GM18508 (cell line): ENCODE measurements around the gene TEX13C.
"Not testable (repeated sequence)": the region's sequence is repeated elsewhere in the genome, so short reads cannot be mapped to it uniquely, and the experiment has no call there.

Source experiments
- ATAC-seq: cut with Tn5 transposase; IDR thresholded peaks from one replicate; pipeline ENCODE4 v1.9.1; 2021; ENCODE audit warnings: moderate number of reproducible peaks; ENCODE audit not compliant: insufficient read depth, unreplicated experiment

The TEX13C gene

DNA sequence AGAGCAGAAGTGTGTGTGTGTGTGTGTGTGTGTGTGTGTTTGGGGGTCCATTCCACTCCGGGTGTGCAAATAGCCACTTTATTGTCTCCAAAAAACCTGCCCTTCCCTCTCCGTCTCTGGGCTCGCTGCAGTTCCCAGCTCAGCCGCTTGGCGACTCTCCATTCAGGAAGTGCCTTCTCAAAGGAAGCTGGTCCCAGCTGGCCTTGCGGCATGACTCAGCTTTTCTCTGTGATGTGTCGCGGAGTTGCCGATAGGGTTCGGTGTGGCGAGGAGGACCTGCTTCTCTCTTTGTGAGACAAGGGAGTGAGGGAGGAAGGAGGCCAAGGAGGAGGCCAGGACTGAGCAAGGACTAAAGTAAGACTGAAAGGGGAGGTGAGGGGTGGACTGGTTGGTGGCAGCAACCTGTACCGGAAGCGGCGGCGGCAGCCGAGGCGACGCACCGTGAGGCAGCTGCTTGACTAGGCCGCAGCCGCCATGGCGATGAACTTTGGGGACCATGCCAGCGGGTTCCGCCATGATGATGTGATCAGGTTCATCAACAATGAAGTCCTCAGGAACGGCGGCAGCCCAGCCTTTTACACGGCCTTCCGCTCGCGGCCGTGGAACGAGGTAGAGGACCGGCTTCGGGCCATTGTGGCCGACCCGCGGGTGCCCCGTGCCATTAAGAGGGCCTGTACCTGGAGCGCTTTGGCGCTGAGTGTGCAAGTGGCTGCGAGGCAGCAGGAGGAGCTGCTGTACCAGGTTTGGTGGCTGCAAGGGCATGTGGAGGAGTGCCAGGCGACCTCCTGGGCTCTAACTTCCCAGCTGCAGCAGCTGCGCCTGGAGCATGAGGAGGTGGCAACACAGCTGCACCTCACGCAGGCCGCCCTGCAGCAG is at the start of gene TEX13C:
Gene TEX13C, plus strand, starts transcription at position 226 of the 876 bp plus-strand sequence. Its CDS starts 249 bp downstream, at position 475.
- no peak for ATAC-seq

DNA sequence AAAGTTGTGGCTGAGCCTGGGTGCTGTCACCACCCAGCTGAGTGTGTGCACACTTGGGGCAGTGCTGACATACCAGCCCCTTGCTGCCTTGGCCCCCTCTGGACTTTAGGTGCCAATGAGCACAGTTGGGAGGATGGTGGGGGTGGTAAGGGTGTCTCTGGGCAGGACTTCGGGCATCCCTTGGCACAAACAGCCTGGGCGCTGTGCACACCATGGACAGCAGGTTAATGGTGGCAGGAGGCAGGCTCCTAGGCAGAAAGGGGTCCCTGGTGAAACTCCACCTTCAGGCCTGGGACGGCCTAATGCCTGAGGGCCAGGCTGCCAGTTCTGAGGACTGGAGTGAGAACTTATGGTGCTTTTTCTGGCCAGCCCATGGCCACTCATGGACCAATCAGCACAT is 32.4 kb upstream of the TEX13C start:
- ATAC-seq = no peak

DNA sequence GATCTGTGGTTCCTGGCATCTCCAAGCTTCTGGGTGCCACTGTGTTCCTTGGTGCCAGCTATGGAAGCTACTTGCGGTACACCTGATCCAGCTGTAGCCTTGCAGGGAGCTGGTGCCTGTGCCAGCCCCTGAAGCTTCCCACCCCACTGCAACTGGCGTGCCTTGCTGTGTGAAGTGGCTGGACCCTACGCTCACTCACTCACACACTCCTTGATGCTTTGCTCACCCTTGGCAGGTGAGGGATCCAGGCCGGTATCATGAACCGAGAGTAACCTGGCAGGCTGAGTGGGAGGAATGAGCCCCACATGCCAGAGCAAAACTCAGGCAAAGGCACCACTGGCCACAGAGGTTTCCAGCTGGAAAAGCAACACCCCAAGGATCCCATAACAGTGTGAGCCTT is 31.3 kb upstream of the TEX13C start:
- ATAC-seq = no peak

DNA sequence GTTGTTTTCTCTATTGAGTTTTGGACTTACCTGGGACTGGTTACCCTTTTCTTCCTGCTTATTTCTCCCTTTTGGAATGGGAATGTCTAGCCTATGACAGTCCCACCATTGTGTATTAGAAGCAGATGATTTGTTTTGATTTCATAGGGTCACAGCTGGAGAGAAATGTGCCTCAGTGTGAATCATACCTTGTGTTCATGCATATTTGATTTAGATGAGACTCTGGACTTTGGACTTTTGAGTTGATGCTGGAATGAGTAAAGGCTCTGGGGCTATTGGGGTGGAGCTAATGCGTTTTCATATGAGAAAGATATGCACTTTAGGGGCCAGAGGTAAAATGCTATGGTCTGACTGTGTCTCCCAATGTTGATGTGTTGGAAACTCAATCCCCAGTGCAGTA is 30.5 kb upstream of the TEX13C start:
- ATAC-seq = no peak

DNA sequence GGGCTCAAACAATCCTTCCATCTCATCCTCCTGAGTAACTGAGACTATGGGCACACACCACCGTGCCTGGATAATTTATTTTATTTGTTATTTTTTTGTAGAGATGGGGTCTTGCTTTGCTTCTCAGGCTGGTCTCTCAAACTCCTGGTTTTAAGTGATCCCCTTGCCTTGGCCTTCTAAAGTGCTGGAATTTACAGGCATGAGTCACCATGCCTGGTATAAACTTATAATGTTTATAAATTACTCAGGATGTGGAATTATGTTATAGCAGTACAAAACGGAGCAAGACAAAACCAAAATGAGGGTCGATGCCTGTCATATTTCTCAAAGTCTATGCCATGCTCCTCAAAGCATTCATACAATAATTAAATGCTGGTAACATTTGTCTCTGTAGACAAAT is 29.8 kb upstream of the TEX13C start:
- ATAC-seq = no peak

DNA sequence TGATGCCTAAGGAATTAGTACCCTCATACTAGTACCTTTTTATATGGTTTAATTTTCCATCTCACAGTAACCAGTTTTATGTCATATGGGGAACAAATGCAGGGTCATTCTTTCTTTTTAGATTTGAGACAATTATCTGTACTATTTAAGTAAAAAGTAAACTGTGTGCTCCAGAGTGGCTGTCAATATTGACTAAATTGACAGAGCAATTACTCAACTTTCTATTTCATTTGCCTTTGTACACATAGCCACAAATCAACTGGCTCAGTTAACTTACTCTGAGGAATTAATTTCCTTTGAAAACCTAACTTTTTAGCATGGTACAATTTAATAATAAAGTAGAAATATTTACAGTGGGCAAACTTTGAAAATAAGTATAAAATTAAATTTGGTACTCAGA is 28.5 kb upstream of the TEX13C start:
- no peak for ATAC-seq

DNA sequence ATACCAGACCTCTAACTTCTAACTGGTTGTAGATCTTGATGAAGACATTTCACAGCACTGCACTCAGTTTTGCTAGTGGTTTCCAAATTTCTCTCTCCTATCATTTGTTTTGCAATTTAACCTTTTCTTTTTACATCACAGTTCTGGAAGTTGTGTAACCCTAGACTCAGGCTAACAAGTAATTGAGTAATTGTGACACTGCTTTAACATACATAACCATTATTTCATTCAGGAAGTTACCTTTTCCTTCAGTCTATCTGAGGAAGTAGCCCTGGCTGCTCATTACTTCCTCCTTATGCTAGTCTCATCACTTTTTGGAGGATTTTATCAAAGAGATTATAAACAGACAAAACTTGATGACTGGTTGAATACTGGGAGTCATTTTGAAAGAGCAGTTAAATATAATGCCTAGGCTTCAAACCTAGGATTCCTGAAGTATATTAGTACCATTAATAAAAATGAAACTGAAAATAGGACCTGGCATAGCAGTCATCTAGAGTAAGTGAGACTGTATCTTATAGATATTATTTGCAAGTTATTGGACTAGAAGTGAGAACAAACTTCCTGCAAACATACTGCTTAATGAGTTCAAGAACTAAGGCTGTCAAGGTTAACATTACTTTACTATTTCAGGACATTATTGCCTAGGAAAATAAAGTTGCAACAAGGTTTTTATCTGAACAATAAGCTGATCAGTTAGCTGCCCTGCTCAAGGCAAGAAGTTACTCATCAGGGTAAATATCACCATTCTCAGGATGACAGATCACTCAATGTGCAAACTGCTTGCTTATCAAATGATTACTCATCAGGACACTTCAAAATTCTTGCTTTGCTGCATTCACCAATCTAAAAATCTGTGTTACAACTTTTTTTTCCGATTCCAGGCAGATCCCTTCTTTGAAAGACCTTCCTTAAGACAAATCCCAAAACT is 25.6 kb upstream of the TEX13C start:
- ATAC-seq = peak; percentile 44

DNA sequence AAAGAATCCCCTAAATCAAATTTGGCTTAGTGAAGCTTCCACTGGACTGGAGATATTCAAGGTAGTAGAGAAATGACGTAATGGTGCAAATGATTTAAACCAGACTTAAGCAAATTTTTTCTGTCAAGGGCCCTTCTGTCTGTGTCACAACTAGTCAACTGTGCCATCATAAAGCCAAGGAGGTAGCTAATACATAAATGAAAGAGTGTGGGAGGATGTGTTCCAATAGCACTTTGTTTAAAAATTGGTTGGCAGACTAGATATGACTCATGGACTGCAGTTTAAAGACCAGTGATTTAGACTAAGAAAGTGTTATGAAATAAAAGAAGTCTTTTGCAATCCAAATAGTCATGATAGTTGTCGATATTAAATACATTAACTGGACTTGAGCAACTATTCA is 24.3 kb upstream of the TEX13C start:
- peak; percentile 77 for ATAC-seq

DNA sequence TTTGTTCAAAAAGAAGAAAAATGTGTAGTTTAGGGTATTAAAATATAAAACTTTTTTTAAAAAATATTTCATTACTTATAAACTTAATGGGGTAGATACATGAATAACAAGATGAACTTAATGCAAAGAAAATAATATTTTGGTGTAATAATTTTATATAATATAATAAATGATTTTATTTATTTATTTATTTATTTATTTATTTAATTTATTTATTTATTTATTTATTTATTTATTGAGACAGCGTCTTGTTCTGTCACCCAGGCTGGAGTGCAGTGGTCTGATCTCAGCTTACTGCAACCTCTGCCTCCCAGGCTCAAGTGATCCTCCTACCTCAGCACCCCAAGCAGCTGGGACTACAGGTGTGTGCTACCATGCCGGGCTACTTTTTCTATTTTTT is 20.8 kb upstream of the TEX13C start:
- no peak for ATAC-seq

DNA sequence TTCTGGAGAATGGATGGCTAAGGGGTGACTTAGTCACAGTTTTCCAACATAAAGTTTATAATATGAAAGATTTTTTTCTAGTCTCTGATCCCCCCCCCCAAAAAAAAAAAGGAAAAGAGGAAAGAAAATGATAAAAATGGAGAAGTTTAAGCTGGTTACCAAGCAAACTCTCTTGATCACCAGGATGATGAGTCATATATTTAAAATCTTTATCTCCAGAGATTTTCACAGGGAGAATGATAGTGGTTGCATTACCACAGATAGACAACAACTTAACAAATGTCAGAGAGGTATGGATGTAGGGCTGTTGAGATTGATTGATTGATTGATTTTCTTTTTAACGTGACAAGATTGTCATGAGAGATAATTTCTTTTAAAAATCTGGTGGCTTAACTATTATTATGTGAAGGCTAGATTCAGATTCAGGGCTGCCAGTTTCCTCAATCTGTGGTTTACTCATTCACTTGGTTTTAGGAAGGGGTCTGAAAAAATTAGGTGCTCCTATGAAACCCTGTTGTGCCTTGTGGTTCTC is 13.3 kb upstream of the TEX13C start:
- ATAC-seq = no peak

DNA sequence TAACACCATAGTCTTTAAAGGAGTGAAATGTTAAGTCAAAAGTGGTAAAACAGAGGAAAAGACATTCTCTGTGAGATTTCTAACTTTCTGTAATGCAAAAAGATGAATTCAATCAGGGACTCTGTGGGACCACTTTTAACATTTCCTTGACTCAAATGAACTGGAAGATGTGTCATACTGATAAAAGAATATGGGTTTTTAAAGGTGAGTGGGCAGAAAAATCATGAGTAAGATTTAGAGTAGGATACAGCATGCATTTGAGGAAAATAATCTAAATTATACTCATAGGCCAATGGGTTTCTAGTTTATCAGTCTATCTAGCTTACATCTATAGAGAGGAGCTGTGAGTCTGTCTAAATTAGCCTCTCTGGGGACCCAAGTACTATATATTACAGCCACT is 11.0 kb upstream of the TEX13C start:
- ATAC-seq = no peak

DNA sequence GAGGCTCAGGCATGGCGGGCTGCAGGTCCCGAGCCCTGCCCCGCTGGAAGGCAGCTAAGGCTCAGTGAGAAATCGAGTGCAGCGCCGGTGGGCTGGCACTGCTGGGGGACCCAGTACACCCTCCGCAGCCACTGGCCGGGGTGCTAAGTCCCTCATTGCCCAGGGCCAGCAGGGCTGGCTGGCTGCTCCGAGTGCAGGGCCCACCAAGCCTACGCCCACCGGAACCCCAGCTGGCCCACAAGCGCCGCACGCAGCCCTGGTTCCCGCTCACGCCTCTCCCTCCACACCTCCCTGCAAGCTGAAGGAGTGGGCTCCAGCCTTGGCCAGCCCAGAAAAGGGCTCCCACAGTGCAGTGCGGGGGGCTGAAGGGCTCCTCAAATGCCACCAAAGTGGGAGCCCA is 505 bp upstream of the TEX13C start:
- not testable (repeated sequence) for ATAC-seq

DNA sequence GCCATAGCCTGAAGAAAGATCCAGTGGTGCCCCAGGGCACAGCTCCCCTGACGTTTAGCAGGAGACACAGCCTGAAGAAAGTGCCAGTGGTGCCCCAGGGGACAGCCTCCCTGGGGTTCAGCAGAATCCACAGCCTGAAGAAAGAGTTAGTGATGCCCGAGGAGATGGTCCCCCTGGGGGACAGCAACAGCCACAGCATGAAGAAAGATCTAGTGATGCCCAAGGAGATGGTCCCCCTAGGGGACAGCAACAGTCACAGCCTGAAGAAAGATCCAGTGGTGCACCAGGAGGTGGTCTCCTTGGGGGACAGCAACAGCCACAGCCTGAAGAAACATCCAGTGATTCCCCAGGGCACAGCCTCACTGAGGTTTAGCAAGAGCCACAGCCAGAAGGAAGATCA is 2.8 kb downstream of the TEX13C start:
- ATAC-seq = no peak

DNA sequence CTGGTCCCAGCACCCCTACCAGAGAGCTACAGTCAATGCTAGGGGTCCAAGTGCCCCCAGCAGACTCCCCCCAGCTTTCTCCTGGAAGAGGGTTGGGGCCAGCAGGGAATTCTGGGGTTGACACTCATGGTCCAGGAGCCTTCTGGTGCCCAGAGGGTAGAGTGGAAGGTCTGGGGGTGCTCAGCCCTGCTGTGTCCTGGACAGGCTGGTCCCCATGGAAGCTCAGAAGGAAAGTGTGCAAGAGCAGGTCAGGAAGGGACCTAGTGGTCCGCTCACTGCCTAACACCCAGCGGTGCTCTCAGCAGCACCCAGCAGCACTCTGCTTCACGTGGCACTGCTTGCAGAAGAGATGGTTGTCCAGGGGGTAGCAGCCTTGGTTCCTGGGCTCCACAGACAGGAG is 6.9 kb downstream of the TEX13C start:
- no peak for ATAC-seq

DNA sequence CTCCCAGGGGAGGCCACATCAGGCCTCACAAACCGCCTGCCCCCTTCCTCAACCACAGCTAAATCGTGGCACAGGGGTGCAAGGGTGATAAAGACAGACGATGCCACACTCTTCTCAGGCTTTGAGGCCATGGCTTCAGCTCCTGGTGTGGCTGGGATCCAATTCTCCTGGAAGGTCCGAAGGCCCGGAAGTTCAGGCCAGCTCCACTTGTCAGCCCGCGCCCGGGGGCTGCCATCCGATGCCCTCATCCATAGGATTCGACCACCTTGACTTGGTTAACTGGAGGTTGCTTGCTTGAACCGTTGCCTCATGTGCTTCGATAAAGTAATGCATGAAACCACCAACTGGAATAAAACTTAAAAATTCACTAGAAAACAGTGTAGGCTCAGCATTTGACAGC is 8.2 kb downstream of the TEX13C start:
- ATAC-seq = no peak

DNA sequence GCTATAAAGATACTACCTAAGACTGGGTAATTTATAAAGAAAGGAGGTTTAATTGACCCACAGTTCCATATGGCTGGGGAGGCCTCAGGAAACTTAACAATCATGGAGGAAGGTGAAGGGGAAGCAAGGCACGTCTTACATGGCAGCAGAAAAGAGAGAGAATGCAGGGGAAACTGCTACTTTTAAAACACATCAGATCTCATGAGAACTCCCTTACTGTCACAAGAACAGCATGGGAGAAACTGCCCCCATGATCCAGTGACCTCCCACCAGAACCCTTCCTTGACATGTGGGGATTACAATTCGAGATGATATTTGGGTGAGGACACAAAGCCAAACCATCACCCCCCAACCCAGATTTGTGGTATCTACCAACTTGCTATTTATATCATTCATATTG is 13.9 kb downstream of the TEX13C start:
- no peak for ATAC-seq

DNA sequence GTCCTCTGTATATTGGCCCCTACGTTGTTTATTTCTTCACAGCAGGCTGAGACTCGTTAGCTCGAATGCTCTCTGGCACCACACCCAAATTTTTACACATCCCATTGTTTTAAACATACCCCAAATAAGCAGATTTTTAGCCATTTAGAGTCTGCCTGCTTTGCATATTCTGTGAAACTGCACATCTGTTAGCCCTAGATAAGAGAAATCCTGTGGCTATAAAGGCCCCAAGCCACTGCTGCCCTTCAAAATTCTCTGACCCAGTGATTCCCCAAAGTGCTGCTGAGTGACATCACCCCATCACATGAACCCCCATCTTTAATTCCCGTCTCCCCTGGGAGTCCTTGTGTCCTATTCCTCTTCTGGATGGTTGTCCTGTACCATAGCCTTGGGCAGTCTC is 20.8 kb downstream of the TEX13C start:
- no peak for ATAC-seq

DNA sequence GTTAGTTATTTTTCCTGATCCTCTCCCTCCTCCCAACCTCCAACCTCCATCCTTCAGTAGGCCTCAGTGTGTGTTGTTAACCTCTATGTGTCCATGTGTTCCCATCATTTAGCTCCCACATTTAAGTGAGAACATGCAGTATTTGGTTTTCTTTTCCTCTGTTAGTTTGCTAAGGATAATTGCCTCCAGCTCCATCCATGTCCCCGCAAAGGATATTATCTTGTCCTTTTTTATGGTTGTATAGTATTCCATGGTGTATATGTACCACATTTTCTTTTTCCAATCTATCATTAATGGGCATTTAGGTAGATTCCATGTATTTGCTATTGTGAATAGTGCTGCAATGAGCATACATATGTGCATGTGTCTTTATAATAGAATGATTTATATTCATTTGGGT is 54.5 kb downstream of the TEX13C start:
- ATAC-seq = no peak
